A172 (cell line): Measurements from ENCODE around the gene TPK1. TPM values are rescaled to one million over a fixed set of nuclear protein-coding genes. Genes with fewer than 3 reads are reported as not detected.

ENCODE experiments used
- DNase-seq: peaks from one replicate; pipeline ENCODE4 v3.0.0-alpha.2; 2015; ENCODE audit warnings: low spot score
- total RNA-seq: library from RNA; depleted of rRNA; stranded (reverse); fragments of >200 nt; shearing (Covaris generic); gene quantifications from 2 replicates; pipeline ENCODE4 v1.2.3, GENCODE V29; 2014; rRNA removed

TPK1 gene
- 3.9 and 5.9 TPM in 2 replicates for total RNA-seq

DNA sequence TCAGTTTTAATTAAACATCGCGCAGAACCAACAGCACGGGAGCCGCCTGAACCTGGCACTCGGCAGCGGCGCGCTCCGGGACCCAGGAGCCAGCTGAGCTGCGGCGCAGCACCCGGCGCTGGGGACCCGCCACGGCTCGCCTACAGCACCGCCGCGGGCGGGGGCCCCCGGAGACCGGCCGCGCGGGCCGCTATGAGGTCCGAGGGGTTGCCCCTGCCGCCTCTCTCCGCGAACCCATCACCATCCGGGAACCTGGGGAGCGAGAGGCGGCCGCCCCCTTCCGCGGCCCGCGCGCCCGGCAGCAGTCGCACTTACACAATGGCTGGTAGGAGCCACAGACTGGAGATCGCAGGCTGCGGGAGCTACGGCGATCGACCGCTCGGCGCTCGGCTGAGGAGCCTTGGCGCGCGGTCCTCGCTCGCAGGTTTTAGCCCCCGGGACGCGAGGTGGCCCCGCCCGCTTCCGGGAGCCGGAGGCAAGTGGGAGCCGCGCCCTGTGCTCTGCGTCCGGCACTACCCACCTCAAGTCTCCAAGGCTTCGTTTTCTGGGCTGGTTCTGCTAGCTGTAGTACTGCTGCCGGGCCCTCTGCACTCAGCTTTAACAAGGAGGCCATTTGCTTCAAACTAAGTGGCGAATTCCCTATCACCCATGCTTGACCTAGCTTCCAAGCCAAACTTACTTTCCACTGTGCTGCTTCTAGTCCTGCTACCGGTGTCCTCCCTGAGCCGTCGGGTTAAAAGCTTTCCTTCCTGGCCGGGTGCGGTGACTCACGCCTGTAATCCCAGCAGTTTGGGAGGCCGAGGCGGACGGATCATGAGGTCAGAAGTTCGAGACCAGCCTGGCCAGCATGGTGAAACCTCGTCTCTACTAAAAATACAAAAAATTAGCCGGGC, at the start of gene TPK1:
Gene TPK1 (minus strand): TSS at position 402 of the 893 bp plus-strand sequence. CDS start 451 bp downstream, outside the sequence.
- peak; percentile 83 for DNase-seq

DNA sequence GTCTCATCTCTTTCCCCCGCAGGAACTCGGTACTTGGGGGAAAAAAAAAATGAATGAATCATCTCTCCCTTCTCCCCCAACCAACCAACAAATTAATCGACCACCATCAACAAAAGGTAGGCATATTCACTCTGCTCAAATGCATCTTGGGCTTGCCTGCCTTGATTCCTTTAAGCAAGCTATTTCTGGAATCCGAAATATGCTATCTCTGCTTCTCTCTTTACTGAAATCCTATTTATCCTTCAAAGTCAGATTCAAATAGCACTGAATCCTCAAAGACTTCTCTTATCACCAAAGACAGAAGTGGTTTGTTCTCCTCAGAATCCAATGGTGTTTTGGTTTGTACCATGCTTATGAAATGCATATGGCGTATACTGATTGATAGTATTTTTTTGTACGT, 49.6 kb upstream of the TPK1 start:
- no peak for DNase-seq

DNA sequence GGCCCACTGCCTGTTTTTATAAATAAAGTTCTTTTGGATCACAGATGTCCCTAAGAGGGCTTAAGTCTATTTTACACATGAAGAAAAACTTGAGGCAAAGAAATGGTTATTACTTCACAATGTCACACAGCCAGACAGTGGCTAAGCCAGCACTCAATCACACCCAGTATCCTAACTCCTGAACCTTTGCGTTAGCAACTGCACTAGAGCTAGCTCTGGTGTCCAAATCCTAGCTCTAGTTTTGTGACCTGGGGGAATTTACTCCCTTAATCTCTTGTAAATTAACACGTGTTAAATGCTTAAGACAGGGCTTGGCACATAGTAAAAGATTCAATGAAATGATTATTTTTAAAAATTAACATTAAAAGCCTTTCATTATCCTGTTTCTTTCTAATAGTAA, 49.0 kb upstream of the TPK1 start:
- no peak for DNase-seq

DNA sequence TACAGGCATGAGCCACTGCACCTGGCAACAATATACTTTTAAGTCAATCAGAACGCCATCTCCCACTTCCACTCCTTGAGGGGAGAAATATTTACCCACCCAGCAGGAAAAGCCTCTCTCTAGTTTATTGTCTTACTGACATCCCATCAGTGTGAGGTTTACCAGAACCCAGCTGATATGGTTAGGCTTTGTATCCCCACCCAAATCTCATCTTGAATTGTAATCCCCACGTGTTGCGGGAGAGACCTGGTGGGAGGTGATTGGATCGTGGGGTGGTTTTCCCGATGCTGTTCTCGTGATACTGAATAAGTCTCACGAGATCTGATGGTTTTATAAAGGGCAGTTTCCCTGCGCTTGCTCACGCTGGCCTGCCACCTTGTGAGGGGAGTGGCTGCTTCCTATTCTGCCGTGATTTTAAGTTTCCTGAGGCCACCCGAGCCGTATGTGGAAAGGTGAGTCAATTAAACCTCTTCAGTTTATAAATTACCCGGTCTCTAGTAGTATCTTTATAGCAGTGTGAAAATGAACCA, 37.5 kb upstream of the TPK1 start:
- DNase-seq, result no peak

DNA sequence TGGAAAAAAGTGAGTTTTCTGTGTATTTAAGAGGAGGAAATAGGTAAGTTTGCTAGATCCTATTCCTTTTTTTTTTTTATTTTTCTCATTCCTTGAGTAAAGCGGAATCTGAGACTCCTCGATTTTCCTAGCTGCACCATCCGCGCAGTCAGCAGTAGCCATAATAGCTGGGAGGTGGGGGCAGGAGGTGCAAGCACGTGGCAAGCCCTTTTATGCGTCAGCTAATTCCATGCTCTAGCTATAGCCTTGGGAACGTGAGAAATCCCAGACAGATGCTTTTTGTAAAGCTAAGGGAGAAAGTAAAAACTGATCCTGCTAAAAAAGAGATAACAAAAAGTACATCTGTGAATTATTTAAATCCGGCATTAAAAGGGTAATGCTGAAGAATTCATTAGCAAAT, 33.2 kb upstream of the TPK1 start:
- DNase-seq, result peak; percentile 15

DNA sequence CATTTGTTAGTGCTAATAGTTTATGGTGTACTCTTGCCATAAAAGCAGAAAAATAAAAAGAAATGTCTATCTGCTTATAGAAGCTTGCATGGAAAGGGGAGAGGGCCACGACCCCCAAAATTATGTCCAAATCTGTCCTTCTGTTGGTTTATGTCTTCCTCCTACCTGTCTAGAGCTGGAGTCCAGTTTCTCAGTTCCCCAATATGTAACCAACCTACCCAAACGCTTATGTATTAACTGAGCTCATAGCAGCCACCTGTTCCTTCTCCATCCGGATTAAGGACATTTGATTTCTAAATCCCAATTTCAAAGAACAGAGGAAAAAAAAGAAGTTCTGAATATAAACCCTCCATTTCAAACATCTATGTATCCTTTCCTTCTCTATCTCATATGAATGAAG, 30.3 kb upstream of the TPK1 start:
- no peak for DNase-seq

DNA sequence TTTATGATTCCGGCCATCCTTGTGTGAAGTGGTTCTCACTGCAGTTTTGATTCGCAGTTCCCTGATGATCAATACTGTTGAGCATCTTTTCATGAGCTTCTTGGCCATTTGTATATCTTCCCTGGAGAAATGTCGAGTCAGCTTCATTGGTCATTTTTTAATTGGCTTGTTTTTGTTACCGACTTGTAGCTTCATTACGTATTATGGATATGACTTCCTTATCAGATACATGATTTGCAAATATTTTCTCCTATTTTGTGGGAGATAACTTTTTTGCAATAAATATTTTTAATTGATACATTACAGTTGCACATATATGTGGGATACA, 27.4 kb upstream of the TPK1 start:
- no peak for DNase-seq

DNA sequence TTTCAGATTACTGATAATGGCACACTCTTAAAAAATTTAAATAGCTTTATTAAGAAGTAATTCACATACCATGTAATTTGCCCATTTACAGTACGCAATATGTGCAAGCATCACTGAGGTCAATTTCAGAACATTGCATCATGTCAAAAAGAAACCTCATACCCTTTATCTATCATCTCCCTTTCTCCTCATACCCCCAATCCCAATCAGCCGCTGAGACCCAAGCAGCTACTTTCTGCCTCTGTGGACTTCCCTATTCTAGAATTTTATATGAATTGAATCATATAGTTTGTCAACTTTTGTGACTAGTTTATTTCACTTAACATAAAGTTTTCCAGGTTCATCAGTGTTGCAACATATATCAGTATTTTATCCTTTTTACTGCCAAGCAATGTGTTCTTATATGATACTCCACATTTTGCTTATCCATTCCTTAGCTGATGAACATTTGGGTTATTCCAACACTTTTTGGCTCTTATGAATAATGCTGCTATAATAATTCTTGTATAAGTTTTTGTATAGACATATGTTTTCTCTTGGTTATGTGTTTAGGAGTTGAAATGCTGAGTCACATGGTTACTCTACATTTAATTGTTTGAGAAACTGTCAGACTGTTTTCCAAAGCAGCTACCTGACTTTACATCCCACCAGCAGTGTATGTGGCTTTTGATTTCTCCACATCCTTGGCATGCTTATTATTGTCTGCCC, 26.9 kb upstream of the TPK1 start:
- no peak for DNase-seq

DNA sequence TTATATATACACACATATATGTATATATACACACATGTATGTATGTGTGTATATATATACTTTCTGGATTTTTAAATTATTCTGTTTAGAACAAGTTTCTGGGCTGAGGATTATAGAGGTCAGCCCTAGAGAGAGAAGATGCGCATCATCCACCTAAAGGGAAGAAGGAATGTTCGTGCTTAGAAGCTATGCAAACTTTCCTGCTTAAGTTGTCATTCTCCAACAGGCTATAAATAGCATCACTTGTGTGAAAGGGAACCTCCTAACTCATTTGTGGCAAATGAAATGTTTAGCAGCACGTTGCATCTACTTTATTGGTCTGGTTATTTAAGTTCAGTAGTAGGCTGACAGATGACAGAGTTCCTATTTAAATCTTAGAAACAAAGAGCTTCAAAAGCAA, 23.9 kb upstream of the TPK1 start:
- no peak for DNase-seq

DNA sequence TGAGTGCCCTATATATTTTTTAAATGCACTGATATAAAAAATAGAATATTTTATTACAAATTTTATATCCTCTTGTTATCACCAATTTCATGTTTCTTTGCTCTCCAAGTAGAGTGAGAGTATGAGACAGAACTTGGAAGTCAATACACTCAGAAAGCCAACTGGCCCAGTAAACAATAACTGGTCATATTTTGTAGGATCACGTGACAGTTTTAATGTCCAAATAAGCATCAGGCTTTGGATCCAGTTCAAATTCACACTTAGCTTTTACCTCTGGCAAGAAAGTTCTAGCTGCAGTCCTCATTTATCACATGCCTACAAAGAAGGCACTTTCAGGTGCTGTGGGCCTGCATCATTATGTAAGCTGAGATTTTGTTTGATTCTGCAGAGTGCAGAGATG, 21.6 kb upstream of the TPK1 start:
- no peak for DNase-seq

DNA sequence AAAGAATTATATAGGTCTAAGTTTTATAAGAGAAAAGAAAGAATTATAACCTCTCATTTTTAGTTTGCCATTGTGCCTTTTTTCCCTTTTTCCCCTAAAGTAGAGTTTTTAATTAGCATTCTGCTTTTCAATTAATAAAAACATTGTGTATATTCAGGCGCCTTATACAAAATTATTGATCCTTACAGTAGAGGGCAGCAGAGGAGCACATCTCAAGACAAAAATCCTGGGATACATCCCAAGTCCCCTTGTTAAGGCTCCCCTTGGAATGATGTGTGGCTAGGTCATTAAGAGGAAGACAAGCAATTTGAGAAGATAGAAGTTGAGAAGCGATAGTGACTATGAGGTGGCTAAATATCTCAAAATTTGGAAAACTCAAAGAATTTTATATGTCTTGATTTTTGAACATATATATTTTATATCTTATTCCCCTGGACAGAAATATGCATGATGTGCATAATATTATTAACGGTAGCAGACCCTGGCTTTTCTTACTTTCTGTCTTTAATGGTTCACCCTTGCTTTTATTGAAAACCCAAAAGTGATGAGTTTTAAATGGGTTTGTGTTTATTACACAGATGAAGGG, 19.1 kb upstream of the TPK1 start:
- peak; percentile 47 for DNase-seq

DNA sequence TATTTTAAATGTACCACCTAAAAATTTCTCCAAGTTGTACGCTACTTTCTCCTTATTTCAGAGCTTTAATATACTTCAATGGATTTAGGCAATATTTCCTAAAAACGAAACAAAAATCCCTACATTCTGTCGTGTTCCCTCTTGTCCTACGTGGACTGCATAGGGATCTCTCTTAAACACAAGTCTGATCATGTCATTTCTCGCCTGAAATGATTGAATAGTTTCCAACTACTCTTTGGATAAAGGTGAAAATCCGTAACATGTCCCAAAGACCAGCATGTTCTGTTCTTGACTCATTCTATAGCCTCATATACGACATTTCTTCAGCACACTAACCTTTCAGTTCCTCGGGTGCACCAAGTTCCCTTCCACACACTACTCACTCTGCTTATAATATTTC, 17.7 kb upstream of the TPK1 start:
- no peak for DNase-seq

DNA sequence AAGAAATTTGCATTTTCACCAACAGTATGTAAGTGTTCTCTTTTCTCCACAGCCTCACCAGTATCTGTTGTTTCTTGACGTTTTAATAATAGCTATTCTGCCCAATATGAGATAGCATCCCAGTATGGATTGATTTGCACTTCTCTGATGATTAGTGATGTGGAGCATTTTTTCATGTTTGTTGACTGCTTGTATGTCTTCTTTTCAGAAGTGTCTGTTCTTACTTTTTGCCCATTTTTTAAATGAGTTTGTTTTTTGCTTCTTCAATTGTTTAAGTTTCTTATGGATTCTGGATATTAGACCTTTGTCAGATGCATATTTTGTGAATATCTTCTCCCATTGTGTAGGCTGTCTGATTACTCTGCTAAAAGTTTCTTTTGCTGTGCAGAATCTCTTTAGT, 12.2 kb upstream of the TPK1 start:
- DNase-seq, result no peak

DNA sequence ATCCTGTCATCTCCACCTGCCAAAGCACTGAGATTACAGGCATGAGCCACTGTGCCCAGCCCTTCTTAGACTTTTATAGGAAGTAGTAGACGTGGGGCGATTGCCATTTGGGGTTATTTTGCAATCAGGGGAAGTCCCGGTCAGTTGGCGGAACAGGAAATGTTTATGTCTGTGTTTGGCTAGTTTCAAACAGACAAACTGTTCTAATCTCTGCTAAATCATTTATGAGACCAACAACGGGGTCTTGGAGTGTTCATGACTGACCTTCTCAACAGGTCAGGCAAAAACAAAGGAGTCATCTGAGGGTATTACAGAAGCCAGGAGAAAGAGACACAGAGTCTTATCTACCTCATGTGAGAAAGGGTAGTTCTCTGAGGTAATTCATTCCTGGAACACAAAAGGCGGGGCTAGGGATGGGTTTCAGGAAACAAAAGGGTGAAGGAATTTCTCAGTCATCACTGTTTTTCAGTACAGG, 6.6 kb upstream of the TPK1 start:
- no peak for DNase-seq

DNA sequence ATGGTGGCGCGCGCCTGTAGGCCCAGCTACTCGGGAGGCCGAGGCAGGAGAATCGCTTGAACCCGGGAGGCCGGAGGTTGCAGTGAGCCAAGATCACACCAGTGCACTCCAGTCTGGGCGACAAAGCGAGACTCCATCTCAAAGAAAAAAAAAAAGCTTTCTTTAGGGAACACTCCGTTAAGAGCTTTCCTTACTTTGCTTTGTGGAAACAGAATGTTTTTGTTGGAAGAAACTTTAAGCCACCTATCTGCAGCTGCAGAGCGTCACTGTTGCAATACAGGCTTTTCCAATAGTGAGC, 641 bp upstream of the TPK1 start:
- DNase-seq, result no peak

DNA sequence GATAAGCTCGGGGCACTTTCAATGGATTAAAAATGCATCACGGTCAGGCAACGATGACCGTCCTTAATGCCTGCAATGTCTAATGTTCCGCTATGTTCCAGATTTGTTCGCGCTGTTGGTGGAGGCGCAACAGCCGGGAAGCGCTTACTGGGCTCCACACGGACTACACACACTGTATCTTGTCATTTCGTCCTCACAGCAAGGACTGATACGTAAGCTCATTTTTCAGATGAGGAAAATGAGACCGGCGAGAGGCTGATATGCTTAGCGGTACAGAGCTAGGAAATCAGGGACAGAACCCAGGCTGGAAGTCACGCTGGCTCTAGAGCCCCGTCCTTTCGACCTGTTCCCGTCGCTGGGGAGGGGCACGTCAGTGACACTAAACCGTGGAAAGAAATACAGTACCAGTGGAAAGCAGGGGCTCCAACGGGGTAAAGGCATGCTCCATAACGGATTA, 670 bp downstream of the TPK1 start:
- peak; percentile 44 for DNase-seq

DNA sequence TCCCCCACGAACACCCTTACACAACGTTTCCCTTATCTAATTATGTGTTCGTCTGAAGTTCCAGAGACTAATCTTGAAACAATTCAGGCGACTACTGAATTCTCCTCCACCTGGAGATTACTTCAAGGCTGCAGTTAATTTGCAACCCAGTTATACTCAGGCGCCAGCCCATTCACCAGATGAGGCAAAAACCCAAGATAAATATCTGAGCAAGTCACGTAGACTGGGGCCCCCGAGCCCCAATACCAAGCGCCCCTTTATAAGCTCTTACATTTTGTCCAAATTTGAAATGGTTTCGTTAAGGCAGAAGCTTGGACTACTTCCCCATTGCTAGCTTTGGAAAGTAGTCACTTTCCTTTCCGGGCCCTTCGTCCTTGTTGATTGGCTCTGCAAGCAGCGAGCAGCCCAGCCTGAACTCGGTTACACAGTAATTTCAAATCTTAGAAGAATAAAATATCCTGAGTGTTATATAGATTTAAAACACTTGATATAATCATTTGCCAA, 1.2 kb downstream of the TPK1 start:
- peak; percentile 19 for DNase-seq

DNA sequence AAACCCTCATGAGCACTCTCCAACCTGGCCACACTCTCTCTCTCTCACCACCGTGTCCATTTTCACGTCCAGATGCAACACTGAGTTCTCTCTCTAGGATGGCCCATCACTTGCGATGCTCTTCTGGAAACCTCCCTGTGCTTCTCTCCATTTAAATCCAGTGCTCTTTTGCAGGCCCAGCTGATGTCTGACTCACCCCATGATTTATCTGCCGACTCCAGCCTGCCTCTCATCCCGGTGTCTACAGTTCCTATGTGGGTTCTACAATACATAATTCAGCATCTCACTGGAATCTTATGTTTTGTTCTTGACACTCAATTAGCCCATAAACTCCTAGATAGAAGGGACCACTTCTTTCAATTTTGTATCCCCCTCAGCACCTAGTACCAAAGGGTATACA, 5.0 kb downstream of the TPK1 start:
- peak; percentile 52 for DNase-seq

DNA sequence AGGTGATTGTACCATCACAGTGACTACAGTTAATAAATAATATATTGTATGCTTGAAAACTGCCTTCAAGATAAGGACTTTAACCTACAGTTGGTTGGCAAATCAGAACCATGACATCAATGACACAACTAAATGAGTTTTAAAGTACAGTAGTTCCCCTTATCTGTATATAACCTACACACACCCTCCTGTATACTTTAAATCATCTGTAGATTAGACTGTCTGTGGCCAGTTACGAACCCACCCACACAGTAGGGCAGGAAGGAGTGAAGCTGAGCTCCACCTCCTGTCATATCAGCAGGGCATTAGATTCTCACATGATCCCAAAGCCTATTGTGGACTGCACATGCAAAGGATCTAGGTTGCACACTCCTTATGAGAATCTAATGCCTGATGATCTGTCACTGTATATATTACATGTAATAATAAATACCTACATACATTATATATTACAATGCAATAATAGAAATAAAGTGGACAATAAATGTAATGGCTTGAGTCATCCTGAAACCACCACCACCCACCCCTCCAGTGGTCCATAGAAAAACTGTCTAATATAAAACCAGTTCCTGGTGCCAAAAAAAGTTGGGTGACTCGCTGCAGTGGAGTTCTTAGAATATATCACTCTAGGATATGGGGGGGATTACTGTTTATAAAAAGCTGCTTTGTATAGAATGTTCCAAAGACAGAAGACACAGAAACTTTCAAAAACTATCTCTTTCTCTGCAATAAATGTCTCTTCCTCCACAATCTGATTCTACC, 5.6 kb downstream of the TPK1 start:
- no peak for DNase-seq

DNA sequence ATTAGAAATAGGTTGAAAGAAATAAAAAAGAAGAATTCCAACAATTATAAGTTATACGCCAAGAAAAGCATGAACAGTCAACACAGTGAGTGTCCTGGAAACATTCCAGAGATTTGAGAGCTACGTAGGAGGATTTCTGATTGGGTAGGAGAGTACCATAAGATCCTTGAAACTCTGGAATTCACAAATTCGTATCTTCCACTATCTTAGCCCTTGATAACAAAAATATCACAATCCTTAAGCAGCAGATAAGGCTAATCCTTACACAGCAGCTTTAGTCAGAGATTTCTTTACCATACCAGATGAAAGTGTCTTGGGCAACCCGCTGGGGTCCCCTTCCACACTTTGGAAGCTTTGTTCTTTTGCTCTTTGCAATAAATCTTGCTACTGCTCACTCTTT, 8.2 kb downstream of the TPK1 start:
- peak; percentile 68 for DNase-seq

DNA sequence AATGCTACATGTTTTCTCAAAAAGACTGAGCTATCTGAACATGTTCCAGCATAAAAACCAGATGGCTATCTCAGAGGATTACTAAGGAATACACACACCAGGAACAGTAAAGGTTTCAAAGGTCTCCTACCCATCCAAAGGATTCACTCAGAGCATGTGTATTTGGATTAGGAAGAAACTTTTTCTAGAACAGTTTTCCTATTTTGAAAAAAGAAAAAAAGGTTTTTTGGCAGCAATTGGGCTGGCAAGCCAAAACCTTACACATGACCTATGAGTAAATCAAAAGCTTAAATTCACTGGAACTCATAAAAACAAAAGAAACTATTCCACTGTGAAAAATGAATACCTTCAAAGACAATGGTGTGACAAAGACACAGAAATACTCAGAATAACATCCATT, 9.6 kb downstream of the TPK1 start:
- no peak for DNase-seq

DNA sequence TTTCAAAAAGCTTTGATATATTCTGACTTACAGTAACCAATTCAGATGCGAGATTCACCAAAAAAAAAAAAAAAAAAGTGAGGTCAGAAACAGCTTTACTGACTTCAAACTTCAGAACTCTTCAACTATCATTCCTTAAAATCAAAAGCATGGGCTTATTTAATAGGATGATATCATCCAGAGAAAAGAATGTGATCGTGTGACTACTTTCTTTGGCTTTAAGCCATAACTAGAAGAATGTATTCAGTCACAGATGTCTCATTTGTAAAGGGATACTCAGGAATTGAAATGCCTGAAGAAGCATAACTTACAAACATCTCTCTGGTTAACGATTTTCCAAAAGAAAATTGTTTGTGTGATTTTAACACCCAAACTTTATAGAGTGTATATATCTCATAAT, 11.5 kb downstream of the TPK1 start:
- DNase-seq, result peak; percentile 76
